CD4-positive, alpha-beta T cell treated with Interleukin-6 for 4 hours (primary cell): ENCODE data around the gene MEGF6.

Source experiments
- DNase-seq: peaks from one replicate; pipeline ENCODE4 v3.0.0-alpha.2; 2020; ENCODE audit warnings: mixed read lengths

MEGF6 gene

DNA sequence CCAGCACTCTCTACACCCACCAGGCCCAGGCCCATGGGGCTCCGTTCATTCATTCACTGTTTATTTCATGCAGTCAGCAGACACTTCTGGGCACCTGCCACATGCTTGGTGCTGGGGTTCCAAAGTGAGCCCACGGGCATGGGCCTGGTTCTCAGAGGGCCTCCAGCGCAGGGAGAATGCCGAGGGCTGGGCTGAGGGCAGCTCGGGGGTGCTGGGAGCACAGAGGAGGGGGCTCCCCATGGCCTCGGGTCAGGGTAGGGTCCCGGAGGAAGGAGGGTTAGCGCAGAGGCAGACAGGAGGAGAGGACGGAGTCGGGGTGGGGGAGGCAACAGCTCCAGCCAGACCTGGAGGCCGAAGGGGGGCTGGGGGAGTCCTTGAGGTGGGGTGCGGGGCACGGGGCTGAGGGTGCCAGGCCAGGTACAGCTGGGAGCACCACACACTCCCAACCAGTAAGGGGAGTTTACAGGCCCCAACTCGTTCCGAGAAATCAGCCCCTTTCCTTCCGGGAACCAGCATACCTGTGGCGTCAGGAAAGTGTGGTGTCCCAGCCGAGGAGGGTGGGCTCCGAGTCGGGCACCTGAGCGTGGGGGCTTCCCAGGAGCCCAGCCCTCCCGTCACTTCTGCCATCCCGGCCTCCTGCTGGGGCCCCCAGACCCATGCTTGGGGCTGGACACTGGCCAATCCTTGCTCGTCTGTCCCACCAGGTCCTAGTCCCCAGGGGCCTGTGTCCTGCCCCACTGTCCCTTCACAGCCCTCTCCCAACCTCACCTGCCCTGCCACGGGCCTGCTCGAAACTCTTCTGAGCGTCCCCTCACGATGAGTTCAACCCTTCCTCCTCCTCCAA is 146.0 kb downstream of the MEGF6 start:
- DNase-seq, result no peak

DNA sequence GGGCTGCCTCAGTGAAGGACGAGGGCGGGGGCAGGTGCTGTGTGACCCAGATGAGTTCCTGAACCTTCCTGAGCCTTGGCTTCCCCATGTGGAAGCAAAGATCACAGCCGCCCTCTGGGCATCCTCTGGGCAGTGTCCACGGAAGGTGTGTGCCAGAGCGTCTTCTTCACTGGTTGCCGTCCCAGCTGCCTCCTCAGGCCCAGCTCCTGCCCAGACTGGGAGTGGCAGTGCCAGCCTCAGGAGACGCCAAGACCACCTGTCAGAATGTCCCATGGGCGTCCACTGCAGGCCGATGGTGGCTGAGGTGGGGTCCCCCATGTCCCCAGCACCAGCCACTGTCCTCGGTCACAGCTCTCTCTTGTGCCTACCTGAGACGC is 146.7 kb downstream of the MEGF6 start:
- DNase-seq, result no peak

DNA sequence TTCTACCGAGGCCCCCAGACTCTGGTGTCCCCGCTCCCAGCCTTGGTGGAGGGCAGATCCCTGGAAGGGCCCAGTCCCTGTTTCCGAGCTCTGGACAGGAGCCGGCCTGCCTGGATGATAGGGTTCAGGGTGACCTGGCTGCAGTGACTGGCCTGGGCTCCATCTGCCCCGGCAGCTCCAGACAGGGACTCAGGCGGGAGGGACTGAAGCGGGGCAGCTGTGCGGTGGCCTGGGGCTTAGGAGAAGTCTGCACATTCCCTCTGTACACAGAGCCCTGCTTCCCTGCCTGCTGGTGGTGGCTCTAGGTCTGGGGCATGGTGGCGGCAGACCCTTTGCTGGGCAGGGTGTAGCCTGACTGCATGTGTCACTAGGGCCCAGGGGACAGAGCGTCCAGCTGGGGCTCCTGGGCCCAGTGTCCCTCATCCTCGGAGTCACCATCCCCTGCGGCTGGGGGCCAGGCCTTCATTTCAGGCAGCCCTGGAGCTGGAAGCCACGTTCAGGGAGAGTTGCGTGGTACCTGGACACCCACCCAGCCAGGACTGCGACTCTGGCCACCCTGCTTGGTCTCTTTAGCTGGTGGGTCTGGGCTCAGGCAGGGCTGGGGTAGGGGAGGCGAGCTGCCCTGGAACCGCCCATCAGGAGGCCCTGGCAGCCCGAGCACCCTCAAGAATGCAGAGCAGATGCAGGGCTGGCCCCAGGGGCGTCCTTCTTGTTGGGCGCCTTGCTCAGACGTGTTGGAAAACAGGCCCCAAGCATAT is 147.2 kb downstream of the MEGF6 start:
- DNase-seq, result no peak

DNA sequence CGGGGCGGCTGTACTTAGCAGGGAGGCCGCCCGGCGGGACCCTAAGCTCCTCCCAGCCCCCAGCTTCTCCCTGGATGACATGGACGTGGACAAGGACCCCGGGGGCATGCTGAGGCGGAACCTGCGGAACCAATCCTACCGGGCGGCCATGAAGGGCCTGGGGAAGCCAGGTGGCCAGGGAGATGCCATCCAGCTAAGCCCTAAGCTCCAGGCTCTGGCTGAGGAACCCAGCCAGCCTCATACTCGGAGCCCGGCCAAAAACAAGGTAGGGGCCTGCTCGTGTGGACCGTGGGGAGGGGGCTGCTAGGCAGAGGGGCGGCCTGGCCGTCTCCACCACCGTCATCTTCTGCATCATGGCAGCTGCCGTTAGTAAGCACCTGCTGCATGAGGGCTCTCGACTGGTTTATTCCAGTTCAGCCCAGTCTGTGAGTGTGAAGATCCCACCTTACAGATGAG is 147.9 kb downstream of the MEGF6 start:
- DNase-seq, result no peak

DNA sequence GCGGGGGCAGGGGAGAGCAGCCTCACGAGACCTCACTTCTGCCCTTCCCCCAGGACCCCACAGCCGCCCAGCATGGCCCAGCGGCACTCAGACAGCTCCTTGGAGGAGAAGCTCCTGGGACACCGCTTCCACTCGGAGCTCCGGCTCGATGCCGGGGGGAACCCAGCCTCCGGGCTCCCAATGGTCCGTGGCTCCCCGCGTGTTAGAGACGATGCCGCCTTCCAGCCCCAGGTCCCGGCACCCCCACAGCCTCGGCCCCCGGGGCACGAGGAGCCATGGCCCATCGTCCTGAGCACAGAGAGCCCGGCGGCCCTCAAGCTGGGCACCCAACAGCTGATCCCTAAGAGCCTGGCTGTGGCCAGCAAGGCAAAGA is 148.3 kb downstream of the MEGF6 start:
- no peak for DNase-seq

DNA sequence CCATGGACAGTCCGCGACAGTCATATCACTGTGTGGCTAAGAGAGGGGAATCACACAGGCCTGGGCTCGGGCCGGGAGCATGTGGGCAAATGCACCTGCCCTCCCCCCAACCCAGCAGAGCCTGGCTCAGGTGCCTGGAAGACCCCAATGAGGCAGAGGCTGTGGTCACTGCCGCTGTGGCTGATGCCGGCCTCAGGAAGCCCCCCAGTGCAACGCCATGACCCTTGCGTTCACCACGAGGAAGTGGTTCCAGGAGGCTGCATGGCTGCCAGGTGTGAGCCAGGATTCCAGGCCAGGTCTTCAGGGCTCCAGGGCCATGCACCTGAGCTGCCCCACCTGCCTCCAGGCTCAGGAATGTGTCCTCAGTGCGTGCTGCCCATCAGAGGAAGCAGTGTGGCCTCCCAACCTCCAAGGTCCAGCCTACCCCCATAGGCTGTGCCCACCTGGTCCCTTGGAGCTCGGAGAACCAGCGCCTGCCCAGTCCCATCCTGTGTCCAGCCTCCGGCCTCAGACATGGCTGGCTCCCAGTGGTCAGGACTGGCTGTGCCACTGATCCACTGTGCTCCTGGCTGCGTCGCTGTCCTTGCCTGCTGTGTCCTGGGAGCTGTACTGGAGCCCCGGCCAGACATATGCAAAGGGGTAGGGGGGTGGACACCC is 148.8 kb downstream of the MEGF6 start:
- no peak for DNase-seq

DNA sequence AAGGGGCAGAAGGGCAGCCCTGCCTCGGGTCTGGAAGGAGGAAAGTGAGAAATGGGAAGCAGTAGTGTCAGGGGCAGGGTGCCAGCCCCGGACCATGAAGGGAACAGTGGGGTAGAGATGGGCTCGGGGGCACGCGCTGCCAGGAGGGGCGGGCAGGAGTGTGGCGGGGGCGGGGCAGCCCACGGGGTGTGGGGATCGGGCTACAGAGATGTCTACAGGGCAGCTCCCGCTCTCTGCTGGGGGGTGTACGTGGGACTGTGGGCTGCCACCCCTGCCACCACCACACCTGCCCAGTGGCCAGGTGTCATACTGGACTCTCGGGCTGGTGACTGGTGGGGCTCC is 149.4 kb downstream of the MEGF6 start:
- no peak for DNase-seq

DNA sequence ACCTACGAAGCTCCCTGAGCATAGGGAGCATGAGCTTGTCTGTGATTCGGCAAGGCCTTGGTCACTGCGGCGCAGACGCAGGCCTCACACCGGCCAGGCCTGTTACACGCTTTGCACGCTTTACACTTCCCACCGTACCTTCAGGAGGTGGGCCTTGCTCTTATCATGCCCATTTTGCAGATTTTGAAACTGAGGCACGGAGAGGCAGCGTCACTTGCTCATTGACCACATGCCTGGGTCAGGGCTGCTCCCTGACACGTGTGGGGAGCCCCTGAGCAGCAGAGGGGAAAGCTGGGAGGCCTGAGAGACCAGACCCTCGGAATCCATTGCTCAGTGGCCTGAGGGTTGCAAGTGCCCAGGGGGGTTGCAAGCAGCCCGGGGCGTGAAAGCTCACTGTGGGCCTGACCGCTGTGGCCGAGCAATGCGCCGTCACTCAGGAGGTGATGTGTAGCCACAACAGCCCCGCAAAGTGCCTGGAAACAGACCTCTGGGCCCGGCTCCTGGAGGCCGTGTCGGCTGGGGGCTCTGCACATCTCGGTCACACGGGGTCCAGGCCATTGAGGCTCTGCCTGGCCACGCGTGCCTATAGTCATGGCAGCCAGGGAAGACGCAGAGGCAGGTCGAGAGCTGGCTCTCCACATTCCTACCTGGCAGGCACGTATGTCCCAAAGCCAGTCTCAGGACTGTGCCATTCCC is 149.9 kb downstream of the MEGF6 start:
- no peak for DNase-seq

DNA sequence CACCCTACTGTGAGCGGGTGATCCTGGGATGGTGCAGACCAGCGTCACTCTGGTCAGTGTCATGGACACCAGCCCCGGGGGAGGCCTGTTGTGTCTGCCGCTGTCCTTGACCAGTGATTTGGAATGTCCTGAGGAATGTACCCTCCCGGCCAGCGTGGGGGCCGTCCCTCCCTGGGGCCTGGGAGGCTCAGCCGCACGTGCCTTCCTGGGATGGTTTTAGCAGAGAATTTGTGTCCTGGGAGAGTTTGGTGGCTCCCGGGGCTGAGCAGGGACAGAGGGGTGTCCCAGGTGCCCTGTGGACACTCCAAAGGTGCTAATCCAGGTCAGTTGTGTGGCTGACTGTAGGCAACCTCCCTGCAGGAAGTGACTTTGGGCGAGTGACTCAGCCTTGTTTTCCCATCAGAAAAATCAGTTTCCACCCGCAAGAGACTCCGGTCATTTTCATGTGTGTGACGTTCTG is 150.6 kb downstream of the MEGF6 start:
- no peak for DNase-seq

DNA sequence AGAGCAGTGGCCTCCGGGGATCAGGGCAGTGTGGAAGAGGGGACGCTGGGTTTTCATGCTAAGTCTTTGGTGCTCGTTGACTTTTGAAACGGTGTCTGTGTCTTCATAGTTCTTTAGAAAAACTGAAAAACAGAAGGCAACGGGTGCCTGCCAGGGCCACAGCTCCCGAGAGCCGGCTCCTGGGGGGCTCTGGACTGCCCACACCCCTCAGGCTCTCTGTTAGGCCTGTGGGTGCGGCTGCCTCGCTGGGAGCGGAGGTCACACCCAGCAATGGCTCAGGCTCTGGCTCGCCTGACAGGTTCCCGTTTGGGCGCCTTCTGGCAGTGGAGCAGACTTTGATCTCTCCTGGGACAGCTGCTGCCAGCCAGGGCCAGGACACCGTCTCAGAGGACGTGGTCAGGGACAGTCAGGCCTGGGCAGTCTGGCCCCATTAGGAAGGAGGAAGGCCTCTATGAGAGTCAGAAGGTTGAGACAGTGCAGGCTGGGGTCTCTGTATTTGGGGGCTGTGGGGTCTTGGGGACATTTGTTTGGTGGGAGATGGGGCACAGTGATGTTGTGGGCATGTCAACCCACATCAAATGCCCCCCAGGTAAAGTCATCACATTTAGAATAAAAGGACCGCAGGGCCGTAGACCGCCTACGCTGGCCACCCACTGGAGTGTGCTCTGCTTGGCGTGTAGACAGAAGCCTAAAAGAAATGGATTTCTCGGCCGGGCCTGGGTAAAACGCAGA is 151.2 kb downstream of the MEGF6 start:
- no peak for DNase-seq

DNA sequence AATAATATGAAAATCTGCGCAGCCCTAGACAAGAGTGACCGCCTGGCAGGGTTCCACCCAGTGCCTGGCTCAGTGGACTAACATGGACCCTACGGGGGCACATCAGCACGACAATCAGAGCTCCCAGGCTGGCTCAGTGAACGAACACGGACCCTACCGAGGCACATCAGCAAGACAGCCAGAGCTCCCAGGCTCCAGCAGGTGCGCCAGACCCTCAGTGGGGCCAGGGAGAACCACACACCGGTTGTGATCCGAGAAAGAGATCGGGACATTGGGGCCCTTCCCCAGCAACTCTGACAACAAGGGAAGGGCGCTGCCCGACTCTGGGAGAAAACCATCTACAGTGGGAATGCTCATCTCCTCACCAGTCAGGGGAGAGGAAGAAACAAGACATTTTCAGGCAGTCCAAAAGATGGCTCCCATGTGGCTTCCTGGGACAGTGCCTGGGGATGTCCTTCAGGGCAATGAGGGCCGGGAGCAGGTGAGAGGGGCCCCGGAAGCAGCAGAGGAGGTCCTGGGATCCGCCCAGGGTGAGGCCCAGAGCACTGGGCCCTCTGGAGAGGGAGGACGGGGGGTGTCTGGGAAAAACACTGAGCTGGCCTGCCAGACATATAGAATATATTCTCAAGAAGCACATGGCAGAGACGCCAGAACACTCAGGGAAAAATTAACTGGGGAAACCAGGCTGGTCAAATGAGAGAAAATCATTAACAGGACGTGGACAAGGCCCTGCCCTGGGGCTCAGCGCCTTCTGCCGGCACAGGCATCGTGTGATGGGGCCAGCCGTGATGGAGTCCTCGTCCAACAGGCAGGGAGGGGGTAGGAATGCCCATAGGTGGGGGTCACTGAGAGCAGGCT is 152.0 kb downstream of the MEGF6 start:
- no peak for DNase-seq

DNA sequence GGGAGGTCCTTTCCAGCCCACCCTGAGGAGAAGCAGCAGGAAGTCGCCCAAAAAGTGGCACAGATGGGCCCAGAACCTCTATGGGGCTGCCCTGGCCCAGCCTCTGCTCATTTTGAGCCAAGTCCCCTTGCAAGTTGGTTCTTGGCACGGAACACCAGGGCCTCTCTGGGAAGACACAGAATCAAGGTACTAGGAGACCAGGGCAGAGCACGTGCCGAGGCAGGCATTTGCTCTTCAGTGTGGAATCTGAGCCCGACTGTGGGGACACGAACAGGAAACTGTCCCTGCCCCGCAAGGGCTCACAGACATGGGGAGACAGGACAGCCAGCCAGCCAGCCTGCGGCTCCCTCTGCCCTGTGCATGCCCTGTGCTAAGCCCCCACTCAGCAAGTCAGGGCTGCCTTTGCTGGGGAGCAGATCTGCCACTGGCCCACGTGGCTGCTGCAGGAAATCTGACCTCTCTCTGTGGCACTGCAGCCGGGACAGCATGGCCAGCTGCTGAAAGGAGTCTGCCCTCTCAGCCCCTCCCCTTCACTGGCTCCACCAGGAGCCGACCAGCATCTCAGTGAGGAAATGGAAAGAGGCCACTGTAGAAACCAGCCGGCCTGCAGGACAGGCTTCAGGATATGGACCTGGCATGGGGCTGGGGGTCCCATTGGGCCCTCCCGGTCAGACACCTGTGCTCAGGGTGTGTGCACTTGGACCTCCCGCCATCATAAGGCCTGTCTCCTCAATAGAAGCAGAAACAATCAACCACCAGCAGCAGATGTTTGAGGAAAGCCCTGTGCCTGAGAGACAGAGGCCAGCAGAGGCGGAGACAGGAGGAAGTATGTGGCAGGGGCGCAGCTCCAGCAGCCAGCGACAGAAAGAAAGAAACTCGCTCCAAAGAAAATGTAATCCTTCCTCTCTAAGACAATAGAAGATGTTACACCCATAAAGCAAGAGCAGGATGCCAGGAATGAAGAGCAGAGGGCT is 153.1 kb downstream of the MEGF6 start:
- no peak for DNase-seq

DNA sequence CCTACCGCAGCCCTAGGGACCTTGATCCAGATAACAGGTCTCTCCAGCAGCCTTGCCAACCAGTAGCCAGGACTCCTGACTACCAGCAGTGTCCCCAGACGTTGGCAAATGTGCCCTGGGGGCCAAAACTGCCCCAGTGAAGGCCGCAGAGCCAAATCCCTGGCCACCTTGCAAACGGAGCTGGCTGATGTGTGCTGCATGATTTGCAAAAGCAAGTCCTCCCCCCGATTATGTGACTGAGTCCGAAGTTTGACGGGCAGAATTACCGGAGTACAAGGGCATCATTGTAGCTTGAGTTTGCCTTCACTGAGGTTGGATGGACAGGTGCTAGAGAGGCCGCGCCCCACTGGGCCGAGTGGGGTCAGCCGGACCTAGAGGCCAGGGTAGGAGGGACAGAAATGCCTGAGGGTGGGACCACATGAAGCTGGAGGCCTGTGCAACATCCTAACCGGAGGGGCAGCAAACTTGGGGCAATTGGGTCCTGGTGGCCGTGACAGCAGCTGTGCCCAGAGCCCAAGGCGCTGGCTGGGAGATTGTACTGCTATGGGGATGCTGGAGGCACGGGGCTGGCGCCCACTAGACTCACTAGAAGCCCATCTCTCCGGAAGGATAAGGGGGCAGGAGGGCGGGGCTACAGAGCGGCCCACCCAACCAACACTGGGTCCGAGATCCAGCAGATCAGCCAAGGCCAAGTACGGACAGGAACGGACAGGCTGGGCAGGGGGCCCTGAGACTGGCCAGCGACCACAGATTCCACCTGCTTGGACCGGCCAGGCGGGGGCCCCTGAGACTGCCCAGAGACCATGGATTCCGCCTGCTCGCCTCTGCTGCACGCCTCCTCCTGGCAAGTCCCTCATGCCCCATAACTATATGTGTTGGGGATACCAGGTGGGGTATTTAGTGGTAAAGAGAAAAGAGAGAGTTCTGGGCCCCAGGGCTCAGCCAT is 154.1 kb downstream of the MEGF6 start:
- no peak for DNase-seq

DNA sequence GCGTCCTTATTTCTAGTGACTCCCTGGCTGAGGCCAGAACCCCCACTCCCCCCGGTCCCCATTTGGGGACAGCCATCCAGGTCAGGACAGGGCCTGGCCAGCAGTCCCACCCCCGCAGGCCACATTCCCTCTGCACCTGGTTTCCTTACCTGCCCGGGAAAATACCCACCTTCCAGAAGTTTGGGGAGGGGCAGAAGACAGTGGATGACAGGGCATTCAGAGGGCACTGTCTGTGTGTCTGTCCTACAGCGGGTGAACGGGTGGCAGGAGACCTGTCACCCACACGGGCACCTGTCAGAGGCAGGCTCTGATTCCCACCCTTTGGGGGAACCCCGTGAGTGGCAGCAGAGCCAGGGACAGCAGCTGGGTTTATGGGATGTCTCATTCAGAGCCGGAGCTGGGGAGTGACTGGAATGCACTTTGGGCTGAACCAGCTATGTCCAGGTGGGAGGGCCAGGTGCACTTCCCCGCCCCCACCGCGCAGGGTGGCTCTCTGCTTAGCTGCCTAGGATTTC is 154.8 kb downstream of the MEGF6 start:
- DNase-seq, result no peak

DNA sequence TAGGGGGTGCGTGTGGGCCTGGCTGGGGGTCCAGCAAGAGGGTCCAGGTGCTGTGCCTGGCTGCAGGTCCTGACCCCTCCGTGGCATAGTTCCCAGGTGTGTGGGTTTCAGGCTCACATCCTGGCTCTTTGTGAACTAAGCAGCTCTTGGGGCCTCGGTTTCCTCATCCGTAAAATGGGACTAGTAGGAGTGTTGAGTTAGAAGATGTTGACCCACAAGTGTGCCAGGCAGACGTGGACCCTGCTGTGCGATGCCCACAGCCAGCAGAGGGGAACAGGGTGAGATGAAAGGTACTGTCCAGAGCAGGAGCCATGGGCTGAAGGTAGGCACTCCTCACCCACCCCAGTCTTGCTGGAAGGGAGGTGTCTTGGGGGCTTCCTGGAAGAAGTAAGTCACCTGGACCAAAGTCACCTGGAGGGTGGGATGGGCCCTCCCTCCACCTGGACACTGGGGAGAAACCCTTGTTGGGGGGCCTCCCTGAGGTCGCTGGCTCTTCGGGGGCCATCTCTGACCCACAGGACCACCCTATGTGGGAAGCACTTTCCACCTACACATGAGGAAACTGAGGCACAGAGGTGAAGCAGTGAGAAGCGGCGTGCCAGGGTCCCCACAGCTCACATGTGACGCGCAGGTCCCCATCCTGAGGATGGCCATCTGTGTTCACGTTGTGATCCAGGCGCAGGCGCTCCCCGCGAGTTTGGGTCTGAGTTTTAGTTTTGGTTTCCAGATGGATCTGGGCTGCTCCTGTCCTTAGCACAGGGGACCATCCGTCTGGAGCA is 155.4 kb downstream of the MEGF6 start:
- no peak for DNase-seq

DNA sequence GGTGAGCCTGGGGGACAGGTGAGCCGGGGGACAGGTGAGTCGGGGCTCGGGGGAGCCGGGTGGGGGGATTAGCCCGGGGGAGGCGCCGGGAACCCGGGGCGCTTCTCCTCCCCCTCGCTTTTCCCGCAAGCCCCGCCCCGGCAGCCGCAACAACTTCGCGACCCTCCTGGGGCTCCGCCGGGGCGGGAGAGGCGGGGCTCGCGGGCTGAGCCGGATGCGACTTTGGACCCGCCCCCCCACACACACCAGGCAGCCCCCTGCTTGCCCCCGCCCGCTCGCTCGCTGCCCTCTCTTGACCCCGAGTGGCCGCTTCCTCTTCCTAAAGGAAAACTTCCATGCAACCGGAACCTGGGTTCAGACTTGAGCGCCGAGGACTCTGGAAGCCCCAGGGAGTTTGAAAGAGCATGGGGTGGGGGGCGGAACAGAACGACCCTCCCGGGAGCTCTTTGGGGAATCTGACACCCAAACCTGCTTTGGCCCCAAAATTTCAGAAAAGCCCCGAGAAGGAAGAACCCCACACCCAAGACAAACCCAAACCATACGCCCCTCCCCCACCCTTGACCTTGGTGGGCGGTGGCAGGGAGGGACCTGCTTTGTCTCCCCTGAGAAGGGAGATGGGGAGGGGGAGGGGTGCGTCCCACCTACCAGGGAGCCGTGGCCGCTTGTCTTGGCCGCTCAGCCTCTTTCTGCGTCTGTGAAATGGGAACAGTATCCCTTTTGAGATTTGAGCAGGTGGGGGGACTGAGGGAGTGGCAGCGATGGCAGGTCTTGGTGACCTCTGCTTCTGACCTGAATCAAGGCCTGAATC is 156.3 kb downstream of the MEGF6 start:
- DNase-seq, result peak; percentile 52
